Type B pancreatic cell (in vitro differentiated cells): Measurements from ENCODE around the gene GNA12. TPM values are rescaled to one million over a fixed set of nuclear protein-coding genes. Genes with fewer than 3 reads are reported as not detected.

ENCODE experiments used
- DNase-seq: peaks from one replicate; pipeline ENCODE4 v3.0.0; 2021; ENCODE audit warnings: mixed read lengths; ENCODE audit not compliant: unreplicated experiment; ENCODE audit errors: extremely low spot score
- H3K27ac Mint-ChIP-seq: 2 replicates; pipeline ENCODE4 v1.8.0; 2021; ENCODE audit warnings: mild to moderate bottlenecking, mixed read lengths
- H3K27me3 Mint-ChIP-seq: 2 replicates; pipeline ENCODE4 v1.8.0; 2021; ENCODE audit warnings: mixed read lengths
- H3K36me3 Mint-ChIP-seq: 2 replicates; pipeline ENCODE4 v1.8.0; 2021; ENCODE audit warnings: mixed read lengths
- H3K4me1 Mint-ChIP-seq: one replicate; pipeline ENCODE4 v1.8.0; 2021; ENCODE audit warnings: mixed read lengths; ENCODE audit not compliant: unreplicated experiment
- H3K4me3 Mint-ChIP-seq: 2 replicates; pipeline ENCODE4 v1.8.0; 2021; ENCODE audit warnings: mild to moderate bottlenecking, mixed read lengths
- H3K9me3 Mint-ChIP-seq: 2 replicates; pipeline ENCODE4 v1.8.0; 2021; ENCODE audit warnings: mixed read lengths
- CTCF ChIP-seq: fragments of 200-600 bp; sonication (generic); conservative IDR thresholded peaks from 2 replicates; pipeline ENCODE4 v1.5.0; 2021; ENCODE audit warnings: antibody characterized with exemption, mild to moderate bottlenecking
- total RNA-seq: library from RNA; stranded (reverse); gene quantifications from 2 replicates; pipeline ENCODE4 v1.2.1, GENCODE V29; 2021; ENCODE audit warnings: low replicate concordance

The GNA12 gene
- total RNA-seq, 1 donor from 2014 or later: 46.2 TPM

- no peak overlapping the region for H3K4me3 Mint-ChIP-seq
- no peak overlapping the region for H3K27ac Mint-ChIP-seq
- no peaks in the 10 kb centered on the region for H3K9me3 Mint-ChIP-seq
- TF ChIP-seq CTCF: no peak
- H3K4me1 Mint-ChIP-seq: peaks cover 39% of the 10 kb centered on the region
- DNase-seq: peak; percentile 24
- peaks cover 7% of the 10 kb centered on the region for H3K36me3 Mint-ChIP-seq
- no peaks in the 10 kb centered on the region for H3K27me3 Mint-ChIP-seq
These were observed 43.7 kb downstream of the GNA12 start for GRCh38 chr7:2800220-2800930.

GRCh38 chr7:2799253-2799652 is 44.9 kb downstream of the GNA12 start:
- H3K4me1 Mint-ChIP-seq: peaks cover 31% of the 10 kb centered on the region
- no peaks in the 10 kb centered on the region for H3K27me3 Mint-ChIP-seq
- H3K36me3 Mint-ChIP-seq: peaks cover 13% of the 10 kb centered on the region
- no peak overlapping the region for H3K4me3 Mint-ChIP-seq
- H3K27ac Mint-ChIP-seq: no peak overlapping the region
- no peak for TF ChIP-seq CTCF
- H3K9me3 Mint-ChIP-seq: no peaks in the 10 kb centered on the region
- DNase-seq: no peak

GRCh38 chr7:2798669-2799068 is 45.4 kb downstream of the GNA12 start:
- peaks cover 26% of the 10 kb centered on the region for H3K4me1 Mint-ChIP-seq
- H3K27me3 Mint-ChIP-seq: no peaks in the 10 kb centered on the region
- no peak for DNase-seq
- H3K9me3 Mint-ChIP-seq: no peaks in the 10 kb centered on the region
- TF ChIP-seq CTCF: no peak
- H3K36me3 Mint-ChIP-seq: peaks cover 18% of the 10 kb centered on the region
- no peak overlapping the region for H3K4me3 Mint-ChIP-seq
- H3K27ac Mint-ChIP-seq: no peak overlapping the region

GRCh38 chr7:2796358-2797352 is 47.5 kb downstream of the GNA12 start:
- H3K27me3 Mint-ChIP-seq: no peaks in the 10 kb centered on the region
- TF ChIP-seq CTCF: no peak
- no peak overlapping the region for H3K4me3 Mint-ChIP-seq
- H3K36me3 Mint-ChIP-seq: peaks cover 32% of the 10 kb centered on the region
- no peaks in the 10 kb centered on the region for H3K9me3 Mint-ChIP-seq
- no peak overlapping the region for H3K27ac Mint-ChIP-seq
- H3K4me1 Mint-ChIP-seq: peaks cover 12% of the 10 kb centered on the region
- no peak for DNase-seq

DNA sequence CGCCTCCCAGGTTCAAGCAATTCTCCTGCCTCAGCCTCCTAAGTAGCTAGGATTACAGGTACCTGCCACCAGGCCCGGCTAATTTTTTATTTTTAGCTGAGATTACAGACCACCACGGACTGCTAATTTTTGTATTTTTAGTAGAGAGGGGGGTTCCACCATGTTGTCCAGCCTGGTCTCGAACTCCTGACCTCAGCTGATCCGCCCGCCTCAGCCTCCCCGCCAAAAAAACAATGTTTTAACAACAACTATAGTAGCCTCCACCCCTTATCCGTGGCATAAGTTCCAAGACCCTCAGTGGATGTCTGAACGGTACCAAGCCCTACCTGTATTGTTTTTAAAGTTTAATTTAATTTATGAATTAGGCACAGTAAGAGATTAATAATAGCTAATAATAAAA is 48.2 kb downstream of the GNA12 start:
- peaks cover 32% of the 10 kb centered on the region for H3K36me3 Mint-ChIP-seq
- no peak for TF ChIP-seq CTCF
- peaks cover 5% of the 10 kb centered on the region for H3K4me1 Mint-ChIP-seq
- no peaks in the 10 kb centered on the region for H3K27me3 Mint-ChIP-seq
- no peak overlapping the region for H3K4me3 Mint-ChIP-seq
- H3K9me3 Mint-ChIP-seq: no peaks in the 10 kb centered on the region
- H3K27ac Mint-ChIP-seq: no peak overlapping the region
- DNase-seq: no peak
